ENCODE data around the gene FRMPD4. TPM values are rescaled to one million over a fixed set of nuclear protein-coding genes. Genes with fewer than 3 reads are reported as not detected.

Gene FRMPD4
- polyA plus RNA-seq, 1 donor, result 0.18 TPM

- no peak for DNase-seq
Measured at GRCh38 chrX:12672367-12673106, 534.3 kb downstream of the FRMPD4 start.

DNA sequence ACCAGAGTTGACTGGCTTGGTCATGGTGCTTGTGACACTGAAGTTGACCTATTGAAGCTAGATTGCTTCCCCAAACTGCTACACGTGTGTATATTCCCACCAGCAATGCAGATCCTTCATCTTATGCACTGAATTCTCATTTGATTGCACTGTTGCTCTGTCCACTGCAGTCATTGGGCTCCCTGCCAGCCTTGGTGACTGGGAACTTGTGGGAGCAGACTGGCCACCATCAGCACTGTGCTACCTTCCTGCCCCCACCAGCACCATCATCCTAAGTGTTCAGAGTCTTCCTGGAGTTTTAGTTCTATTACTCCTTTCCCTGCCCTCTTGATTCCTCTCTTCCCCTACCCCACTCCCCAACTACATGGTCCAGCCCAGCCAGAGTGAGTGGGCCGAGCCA, 535.2 kb downstream of the FRMPD4 start:
- no peak for DNase-seq

DNA sequence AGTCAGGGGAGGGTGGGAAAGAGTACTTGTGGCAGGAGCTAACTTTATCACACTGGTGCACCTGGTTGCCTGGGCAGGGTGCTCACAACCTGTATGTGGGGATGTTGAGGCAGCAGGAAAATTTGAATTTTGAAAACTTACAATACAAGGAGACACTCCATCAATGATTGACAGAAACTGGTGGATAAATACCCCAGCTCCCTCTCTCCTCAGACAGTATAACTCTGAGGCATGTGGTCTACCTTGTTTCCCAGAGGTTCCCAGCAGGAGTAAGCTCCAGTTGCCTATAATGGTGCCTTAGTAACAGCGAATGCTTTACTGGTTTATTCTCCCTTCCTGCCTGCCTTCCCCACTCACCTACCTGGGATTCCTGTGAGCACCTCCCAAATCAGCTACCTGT, 541.2 kb downstream of the FRMPD4 start:
- DNase-seq, result no peak

DNA sequence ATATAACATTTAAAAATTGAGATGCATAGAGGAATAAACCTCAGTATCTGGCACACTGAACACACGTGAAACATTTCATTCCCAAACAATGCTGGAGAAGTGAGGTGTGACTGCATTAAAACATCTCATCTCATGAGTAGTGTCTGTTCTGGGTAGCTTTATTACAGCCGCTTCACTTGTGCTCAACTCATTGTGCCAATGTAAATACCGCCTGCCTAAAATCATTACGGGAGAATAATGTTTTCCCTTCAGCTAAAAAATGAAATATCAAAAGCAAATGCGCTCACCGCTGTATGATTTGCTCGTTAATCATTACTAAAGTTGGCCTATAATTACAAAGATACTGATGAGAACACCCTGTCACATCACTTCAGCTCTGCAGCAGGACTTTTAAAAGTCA, 542.8 kb downstream of the FRMPD4 start:
- no peak for DNase-seq

DNA sequence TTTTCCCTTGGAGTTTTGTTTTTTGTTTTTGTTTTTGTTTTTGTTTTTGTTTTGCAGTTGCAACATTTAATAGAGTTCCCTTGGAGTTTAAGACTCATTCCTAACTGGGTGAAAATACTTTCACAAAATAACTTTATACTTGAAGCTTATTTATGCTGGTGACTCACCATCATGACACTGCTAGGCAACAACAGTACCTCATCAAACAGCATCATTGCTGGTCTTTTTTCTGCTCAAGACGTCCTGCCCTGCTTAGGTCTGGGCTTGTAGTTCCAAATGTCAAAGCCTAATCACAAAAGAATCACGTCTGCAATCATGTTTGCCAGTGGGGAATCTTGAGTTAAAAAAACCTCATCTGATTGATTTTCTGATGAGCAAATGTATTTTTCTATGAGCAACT, 547.3 kb downstream of the FRMPD4 start:
- no peak for DNase-seq

DNA sequence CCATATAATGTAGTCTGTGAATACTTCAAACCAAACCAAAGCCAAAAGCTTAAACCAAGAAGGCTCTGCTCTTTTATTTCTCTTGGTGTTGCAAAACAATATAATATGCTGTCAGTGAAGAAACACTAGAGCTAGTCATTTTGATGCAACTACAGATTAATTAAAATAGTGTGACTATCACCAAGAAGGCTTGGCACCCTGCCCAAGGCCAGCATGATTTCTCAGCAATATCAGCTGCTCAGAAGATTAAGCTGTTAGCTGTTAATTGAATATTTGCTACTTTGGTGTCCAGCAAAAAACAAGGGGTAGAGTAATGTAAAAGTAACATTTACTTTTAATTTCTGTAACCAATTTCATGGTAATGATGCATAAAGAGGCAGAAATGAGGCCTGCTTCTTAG, 548.1 kb downstream of the FRMPD4 start:
- no peak for DNase-seq

GRCh38 chrX:12690646-12691045, 552.4 kb downstream of the FRMPD4 start:
- DNase-seq, result no peak

DNA sequence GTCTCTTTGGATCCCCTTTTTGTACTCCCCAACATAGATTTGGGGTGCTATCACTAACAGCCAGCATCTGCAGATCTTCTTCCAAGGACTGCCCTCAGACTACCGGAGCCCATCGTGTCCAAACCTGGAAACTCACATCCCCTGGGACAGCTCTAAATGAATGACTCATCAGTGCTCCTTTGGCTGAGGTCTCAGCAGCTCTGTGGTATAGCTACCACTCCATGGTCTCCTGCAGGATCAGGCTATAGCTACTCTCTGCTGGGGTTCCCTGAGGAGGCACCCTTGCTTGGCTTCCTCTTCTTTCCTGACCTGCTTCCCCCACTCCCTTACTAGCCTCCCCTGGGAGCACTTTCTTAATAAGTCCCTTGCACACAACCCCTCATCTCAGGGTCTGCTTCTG, 555.5 kb downstream of the FRMPD4 start:
- DNase-seq, result no peak

GRCh38 chrX:12700745-12701144, 562.5 kb downstream of the FRMPD4 start:
- DNase-seq, result no peak

DNA sequence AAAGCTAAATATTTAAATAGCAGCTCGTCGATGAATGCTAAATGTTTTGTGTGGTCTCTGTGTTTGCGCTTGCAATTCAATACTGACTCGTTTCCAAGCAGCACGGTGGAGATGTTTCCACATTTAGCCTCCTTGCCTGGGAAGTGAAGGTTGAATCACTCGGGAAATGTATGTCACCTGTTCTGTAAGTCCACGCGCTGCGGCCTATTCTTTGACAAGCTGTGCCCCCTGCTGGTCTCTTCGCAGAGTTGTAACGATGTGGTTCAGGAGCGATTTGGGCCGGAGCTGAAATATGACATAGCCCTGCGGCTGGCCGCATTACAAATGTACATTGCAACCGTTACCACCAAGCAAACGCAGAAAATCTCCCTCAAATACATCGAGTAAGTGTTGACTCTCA, 563.4 kb downstream of the FRMPD4 start:
- DNase-seq, result peak; percentile 56

DNA sequence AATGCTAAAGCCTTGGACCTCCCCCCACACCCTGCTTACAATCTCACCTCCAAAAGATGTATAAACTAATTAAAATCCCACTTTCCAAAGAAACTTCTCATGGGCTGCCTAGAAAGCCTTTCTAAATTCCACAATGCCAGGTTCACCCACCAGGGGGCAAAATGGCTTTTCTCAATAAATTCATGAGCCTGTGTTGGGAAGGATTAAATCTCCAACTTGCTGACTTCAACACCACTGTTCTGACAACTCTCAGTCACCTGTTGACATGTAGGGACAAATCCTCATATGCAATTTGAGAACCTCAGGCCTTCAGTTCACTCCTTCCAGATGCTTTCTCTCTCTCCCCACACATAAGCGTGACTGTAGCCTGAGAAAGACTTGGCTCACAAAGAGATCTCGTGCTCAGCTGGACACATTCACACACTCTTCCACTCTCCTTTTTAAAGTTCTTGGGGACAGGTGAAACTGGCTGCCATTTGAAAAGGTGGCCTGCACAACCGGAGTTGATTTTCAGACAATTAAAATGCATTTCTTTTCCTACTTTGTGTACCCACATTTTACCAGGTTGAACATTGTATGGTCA, 564.3 kb downstream of the FRMPD4 start:
- DNase-seq, result no peak

DNA sequence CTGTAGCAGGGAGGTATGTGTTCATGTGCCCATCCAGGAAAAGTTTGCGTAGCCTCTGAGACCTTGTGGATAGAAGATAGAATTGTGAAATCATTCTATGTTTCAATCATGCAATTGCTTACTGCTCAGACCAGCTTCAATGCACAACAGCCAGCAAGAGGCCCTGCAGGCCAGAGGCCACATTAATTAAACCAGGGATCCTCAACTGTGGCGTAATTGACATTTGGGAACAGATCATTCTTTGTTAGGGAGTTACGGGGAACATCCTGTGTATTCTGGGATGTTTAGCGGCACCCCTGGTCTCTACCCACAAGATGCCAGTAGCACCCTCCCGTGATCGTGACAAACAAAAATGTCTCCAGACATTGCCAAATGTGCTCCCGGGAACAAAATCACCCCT, 566.4 kb downstream of the FRMPD4 start:
- DNase-seq, result no peak

DNA sequence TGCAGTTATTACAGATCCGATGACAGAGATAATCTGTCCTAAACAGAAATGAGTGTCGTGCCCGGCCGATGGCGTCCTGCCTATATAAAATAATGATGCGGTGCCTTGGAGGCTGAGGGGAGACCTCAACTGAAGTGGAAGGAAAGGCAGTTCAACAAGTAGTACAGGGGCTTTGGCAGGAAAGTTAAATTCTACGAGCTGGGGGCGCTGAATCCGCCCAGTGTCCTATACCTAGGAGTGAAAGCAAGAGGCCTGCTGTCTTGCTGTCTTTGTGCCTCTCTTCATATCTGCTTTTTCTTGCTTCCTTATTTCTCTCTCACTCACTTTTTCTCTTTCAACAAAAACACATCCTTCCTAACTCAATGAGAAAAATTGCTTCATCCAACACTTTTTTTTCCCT, 570.8 kb downstream of the FRMPD4 start:
- DNase-seq, result no peak

DNA sequence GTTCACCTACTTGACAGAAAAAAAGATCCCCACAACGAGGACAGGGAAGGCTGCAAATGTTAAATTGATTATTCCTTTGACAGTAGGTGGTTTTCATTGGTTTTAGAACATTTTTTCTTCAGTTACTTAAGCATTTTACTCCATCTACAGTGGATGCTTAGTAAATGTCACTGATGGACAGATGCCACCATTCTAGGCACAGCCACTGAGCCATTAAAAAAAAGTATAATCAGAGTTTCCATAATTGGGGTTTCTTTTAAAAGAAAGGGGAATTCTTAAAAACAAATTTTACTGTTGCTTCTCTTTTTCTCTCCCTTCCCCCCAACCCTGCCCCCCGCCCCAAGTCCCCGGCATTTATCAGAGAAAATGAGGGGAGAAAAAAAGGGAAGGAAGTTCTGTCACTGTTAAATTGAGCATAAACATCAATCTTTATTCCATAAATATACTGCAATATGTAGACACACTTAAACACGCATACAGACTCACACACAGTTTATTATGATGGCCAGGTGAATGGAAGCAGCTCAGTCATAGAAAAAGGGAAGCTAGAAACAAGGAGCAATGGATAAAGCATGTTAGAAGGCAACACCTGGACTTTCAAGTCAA, 573.3 kb downstream of the FRMPD4 start:
- DNase-seq, result no peak

- no peak for DNase-seq
Measured at GRCh38 chrX:12716574-12716973, 578.3 kb downstream of the FRMPD4 start.

- DNase-seq, result no peak
Measured at GRCh38 chrX:12719837-12720236, 581.6 kb downstream of the FRMPD4 start.

- DNase-seq, result peak; percentile 30
Measured at GRCh38 chrX:12721042-12721441, 582.8 kb downstream of the FRMPD4 start.

DNA sequence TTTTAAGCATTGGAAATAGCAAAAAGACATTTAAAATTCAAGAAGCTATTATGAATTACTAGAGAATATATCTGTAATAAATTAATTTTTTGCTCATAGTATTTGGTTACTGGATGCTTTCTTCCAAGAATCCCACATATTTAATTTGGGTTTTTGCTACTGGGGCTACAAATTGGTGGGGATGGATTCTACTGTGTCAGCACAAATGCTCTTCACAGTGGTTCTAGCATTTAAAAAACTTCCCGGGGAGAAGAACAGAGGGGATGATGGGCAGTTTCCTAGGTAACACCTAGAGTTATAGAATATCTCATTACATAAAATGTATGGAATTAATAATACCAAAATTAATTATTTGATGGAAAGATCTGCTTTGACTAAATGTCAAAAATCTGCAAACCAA, 584.0 kb downstream of the FRMPD4 start:
- DNase-seq, result no peak

DNA sequence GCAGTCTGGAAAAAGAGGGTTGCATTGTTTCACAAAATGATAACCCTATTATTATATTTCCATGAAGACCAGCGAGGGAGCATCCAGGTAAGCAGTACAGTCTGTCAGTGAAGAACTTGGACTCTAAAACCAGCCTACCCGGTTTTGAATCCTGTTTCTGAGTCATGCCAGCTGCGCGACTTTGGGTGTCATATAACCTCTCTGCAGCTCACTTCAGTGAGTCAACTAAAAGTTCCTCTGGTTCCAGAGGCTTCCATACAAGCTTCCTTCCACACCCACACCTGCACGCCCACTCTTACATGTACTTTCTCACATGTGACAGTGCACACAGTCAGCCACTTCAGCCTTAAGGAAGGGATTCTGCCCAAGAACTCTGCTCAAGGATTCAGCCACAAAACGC, 603.1 kb downstream of the FRMPD4 start:
- DNase-seq, result no peak

GRCh38 chrX:12747433-12747832, 609.2 kb downstream of the FRMPD4 start:
- DNase-seq, result no peak

DNA sequence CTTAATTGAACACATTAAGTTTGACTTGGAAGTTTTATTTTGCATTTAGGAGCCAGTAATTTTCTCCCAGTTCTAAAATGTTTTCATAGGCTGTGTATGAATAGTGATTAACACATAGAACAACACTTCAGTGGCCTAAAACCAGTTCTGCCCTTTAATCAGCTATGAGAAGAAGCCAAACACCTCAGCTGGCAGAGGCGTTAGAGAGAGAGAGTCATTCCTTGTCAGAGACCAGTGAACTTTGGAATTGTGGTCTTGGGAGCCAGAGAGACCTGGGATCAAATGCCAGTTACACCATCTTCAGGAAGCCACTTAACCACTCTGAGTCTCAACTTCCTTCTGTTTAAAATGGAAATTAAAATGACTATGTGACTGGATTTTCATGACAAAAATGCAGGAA, 613.6 kb downstream of the FRMPD4 start:
- DNase-seq, result no peak

- no peak for DNase-seq
Measured at GRCh38 chrX:12753366-12753765, 615.1 kb downstream of the FRMPD4 start.

- DNase-seq, result no peak
Measured at GRCh38 chrX:12758291-12758690, 620.0 kb downstream of the FRMPD4 start.

- DNase-seq, result no peak
Measured at GRCh38 chrX:12767856-12768255, 629.6 kb downstream of the FRMPD4 start.
